DMS153 (cell line): Measurements from ENCODE around the gene POP4.
"Not testable (repeated sequence)": the region's sequence is repeated elsewhere in the genome, so short reads cannot be mapped to it uniquely, and the experiment has no call there.

ENCODE experiments used
- DNase-seq: peaks from one replicate; lab custom pipeline; 2025; lab: John Stamatoyannopoulos, UW

The POP4 gene

DNA sequence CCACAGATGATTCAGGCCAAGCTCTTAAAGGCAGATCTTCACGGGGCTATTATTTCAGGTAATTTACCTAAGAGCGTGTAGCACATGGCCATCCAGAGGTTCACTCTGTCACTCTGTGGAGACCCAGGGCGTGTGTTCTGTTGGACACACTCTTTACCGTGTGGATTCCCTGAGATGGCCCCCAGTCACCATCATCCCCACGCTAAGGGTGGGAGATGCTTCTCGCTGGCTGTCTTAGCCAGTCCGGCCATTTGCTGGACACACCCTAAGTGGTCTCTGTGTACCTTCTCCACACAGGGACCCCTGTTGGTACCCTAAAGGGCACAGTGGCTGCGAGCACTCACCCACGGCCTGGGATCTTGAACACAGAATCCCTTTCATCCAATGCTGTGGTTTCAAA lies 6.0 kb downstream of the POP4 start:
- no peak for DNase-seq

DNA sequence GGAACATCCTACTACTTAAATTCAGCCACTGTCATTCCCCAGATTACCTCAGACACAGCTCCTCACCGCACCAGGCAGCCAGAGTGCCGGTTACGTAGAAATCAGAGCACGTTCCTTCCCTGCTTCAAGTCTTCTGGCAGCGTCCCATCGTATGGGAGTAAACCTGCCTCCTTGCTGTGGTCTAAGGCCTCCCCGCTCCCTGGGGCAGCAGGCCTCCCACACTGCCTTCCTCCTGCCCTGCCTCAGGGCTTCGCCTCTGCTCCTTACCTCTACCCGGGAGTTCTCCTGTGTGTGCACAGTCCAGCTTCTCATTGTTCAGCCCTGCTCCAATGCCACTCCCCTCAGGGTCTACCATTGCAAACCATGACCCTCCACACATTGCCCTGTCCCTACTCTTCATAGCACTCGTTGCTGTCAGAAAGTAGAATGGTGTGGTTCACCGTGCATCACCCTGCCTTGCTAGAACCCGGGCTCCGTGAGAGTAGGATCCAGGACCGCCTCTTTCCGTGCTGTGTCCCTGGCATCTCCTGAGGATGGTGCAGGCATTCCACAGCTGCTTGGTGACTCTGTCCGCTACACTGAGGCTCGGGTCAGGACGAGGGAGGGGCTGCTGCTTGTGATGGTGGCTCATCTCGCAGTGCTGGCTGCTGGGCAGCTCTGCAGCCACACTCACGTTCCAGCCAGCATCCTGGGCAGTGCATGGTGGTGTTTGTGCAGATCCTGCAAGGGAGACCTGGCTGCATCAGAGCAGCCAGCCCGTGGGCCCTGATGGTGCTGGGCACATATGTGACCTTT lies 6.9 kb downstream of the POP4 start:
- DNase-seq: no peak

GRCh38 chr19:29614046-29614445 lies 8.0 kb downstream of the POP4 start:
- DNase-seq: no peak

GRCh38 chr19:29614780-29615179 lies 8.7 kb downstream of the POP4 start:
- no peak for DNase-seq

DNA sequence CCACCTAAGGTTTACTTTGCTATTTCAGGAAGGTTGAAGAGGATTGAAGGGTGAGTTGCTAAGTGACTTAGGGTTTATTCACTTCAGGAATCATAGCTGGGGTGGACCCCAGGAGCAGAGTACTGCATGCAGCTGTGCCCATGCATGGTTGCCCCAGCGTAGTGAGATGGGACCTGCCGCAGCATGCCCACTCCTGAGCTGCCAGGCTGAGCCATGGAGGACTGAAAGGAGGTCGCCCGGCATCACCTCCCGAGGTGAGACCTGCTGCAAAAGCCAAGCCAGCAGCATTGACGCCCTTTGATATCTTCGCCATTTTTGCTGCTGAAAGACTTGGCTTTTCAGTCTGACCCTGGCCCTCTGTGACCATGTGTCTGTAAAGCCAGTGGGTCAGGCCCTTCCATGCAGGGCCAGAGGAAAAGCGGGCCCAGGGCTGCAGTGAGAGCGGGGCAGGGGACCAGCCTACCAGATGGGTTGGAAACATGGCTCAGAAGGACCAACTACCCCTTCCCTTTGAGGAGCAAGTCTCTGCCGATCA lies 9.9 kb downstream of the POP4 start:
- DNase-seq: no peak

DNA sequence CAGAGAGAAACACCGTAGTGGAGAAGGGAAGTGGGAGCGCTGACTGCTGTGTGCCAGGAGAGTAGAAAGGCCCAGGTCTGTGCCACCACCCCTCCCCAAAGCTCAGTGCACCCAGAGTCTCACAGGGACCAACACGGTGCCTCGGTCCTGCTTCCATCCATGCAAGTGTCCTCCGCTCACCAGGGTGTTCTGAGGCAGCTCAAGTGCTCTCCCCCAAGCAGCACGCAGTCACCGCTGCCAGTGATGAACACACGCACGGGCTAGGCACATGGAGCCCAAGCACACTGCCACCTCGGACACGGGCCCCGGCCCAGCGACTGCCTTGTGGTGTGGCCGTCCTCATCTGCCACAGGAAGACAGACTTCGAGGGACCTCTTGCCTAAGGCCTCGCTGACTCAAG lies 10.5 kb downstream of the POP4 start:
- DNase-seq: no peak

- DNase-seq: no peak
Measured at GRCh38 chr19:29617366-29618266, 11.5 kb downstream of the POP4 start.

DNA sequence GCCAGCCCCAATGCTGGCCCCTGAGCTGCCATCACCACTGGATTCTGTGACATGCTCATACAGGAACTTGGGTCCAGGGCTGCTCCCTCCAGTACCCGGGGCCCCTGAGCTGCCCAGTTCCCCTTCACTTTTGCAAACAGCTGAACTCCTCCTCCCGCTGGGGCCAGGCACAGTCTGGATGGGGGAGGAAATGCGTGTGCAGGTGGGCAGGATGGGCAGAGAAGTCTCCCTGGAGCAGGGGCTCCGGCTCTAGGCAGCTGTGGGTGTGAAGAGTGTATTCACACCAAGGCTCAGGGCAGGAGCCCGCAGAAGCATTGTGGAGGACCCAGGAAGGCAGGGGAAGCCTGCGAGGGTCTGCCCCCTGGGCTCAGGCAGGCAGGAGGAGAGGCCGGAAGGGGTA lies 12.4 kb downstream of the POP4 start:
- no peak for DNase-seq

DNA sequence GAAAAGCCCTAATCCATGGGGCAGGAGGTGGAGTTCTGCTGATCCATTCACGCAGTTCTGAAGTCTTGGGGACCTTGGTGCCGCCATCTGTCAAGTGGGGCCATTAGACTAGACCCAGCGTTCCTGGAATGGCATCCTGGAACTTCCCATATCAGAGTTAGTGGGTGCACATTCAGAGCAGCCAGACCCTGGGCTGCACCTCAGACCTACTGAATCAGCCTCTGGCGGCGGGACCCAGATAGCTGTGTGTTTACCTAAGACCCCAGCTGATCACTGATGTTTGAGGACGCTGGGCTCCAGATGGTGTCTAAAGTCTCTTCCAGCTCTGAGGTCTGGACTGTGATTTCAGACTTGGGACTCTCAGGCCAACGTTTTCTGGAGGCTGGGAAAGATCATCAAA lies 12.8 kb downstream of the POP4 start:
- DNase-seq: no peak

GRCh38 chr19:29620931-29621351 lies 14.9 kb downstream of the POP4 start:
- no peak for DNase-seq

DNA sequence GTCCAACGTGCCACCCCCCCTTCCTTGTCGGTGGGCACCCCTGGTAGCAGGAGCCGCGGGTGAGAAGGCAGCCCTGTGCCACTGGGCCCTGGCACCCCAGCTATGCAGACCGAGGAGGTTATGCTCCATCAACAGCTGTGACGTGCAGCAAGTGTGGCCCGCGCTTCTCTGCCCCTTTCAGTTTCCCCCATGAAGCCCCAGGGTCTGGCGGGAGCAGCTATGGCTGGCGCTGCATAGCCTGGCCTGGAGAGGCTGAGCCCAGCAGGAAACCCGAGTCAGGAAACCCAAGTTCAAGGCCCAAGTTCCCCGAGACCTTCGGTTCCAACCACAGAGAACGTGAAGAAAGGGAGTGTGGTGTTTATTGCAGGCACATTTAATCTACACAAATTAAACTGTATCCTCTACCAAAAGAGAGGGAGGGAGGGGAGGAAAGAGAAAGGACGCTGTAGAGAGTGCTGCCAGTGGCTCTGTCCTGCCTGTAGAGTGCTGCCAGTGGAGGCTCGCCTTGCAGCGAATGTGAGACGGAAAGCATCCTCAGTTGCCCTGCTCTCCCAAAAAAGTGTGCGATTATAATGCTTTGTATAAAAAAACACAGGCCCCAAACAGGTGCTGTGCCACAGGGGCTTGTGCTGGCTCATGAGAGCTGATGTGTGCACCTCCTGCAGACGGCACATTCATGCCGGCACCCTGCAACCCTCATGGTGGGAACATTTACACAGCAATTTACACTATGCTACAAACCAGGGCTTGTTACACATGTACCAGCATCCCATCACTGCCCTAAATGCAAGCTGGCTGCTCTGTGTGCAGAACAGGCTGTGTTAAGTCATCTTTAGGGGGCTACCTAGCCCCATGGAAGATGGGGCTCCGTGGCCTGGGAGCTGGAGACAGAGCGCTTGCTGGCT lies 16.3 kb downstream of the POP4 start:
- DNase-seq: no peak

- DNase-seq: no peak
Measured at GRCh38 chr19:29623726-29624488, 17.8 kb downstream of the POP4 start.

- DNase-seq: no peak
Measured at GRCh38 chr19:29624489-29625185, 18.6 kb downstream of the POP4 start.

- no peak for DNase-seq
Measured at GRCh38 chr19:29625186-29625651, 19.1 kb downstream of the POP4 start.

DNA sequence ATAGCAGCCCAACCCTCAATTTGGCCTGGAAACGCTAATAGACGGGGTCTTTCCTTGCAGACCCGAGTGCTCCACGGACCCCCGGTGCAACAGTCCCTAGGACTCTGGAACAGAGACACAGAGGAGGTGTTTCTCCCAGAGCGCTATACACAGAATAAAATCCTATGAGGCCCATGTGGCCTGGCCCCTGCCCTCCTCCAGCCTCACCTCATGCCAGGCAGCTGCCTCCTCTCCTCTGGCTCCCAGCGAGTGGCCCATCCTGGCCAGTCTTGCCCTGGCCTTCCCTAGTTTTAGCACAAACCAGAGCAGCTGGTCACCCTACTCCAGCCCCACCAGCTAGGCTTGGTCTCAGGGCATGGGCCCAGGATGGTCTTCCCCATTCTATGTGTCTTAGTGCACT lies 20.3 kb downstream of the POP4 start:
- DNase-seq: no peak

- DNase-seq: not testable (repeated sequence)
Measured at GRCh38 chr19:29626832-29627231, 20.7 kb downstream of the POP4 start.

- no peak for DNase-seq
Measured at GRCh38 chr19:29628661-29629385, 22.7 kb downstream of the POP4 start.

DNA sequence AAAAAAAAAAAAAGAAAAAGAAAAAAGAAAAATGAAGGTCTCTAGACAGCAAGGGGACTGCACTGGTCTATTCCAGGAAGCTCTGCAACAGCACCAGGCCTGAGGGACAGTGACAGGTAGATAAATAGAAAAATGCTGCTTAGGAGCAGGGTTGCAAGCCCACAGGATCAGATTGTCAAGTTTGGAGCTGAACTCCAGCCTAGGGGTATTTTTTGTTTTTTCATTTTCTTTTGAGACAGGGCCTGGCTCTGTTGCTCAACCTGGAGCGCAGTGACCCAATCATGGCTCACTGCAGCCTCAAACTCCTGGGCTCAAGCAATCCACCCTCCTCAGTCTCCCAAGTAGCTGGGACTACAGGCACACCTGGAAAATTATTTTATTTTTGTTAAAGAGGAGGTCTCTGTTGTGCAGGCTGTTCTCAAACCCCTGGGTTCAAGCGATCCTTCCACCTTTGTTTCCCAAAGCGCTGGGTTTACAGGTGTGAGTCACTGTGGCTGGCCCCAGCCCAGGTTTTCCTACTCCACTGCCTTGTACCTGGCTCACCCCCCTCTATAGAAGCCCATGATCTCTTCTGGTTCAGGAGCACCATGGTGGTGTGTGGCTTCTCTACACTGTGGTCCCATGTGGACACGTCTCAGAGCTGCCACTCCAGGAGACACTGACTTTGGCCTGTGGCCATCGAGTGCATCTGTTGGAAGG lies 23.9 kb downstream of the POP4 start:
- no peak for DNase-seq

DNA sequence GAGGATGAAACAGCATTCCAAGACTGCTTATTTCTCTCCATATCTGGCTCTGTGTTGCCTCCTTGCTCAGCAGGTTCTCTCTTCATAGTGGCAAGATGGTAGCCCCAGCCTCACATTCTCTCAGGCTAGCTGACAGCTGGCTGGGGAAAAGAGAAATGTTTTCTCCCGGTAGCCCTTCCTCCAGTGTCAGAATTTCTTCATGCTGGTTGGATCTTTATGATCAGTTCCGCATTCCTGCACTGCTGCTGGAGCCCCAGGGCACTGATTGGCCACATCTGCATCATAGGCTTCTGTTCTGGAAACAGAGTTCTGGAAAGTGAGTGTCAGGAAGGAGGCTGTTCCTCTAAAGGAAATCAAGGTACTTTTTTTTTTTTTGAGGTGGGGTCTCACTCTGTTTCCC lies 24.6 kb downstream of the POP4 start:
- no peak for DNase-seq
